GM21390 (cell line): ENCODE results near the gene NDUFAF4.
A peak's percentile ranks its signal among the peaks of the same experiment; 100 is the strongest.

Source experiments
- ATAC-seq: cut with Tn5 transposase; IDR thresholded peaks from one replicate; pipeline ENCODE4 v1.9.1; 2021; ENCODE audit not compliant: unreplicated experiment

Gene NDUFAF4

GRCh38 chr6:96897396-96898240 lies at the start of gene NDUFAF4:
Gene NDUFAF4, minus strand, starts transcription at chr6:96897891. Its CDS starts 90 bp downstream, at chr6:96897801.
- peak; percentile 89 for ATAC-seq

GRCh38 chr6:96947055-96947454 lies 49.4 kb upstream of the NDUFAF4 start:
- ATAC-seq = peak; percentile 95

GRCh38 chr6:96943555-96944215 lies 46.0 kb upstream of the NDUFAF4 start:
- ATAC-seq = no peak

- ATAC-seq = no peak
Observed at GRCh38 chr6:96942676-96943075, 45.0 kb upstream of the NDUFAF4 start.

GRCh38 chr6:96940322-96940721 lies 42.6 kb upstream of the NDUFAF4 start:
- ATAC-seq = no peak

- ATAC-seq = no peak
Observed at GRCh38 chr6:96939007-96939805, 41.5 kb upstream of the NDUFAF4 start.

- no peak for ATAC-seq
Observed at GRCh38 chr6:96934087-96934486, 36.4 kb upstream of the NDUFAF4 start.

GRCh38 chr6:96931198-96931597 lies 33.5 kb upstream of the NDUFAF4 start:
- ATAC-seq = no peak

- no peak for ATAC-seq
Observed at GRCh38 chr6:96929741-96930140, 32.0 kb upstream of the NDUFAF4 start.

GRCh38 chr6:96927660-96928059 lies 30.0 kb upstream of the NDUFAF4 start:
- no peak for ATAC-seq

- no peak for ATAC-seq
Observed at GRCh38 chr6:96926425-96926824, 28.7 kb upstream of the NDUFAF4 start.

- ATAC-seq = no peak
Observed at GRCh38 chr6:96925290-96925687, 27.6 kb upstream of the NDUFAF4 start.

GRCh38 chr6:96923871-96924493 lies 26.3 kb upstream of the NDUFAF4 start:
- peak; percentile 81 for ATAC-seq

- ATAC-seq = no peak
Observed at GRCh38 chr6:96923400-96923799, 25.7 kb upstream of the NDUFAF4 start.

- ATAC-seq = no peak
Observed at GRCh38 chr6:96917098-96917497, 19.4 kb upstream of the NDUFAF4 start.

GRCh38 chr6:96913621-96914020 lies 15.9 kb upstream of the NDUFAF4 start:
- no peak for ATAC-seq

- ATAC-seq = no peak
Observed at GRCh38 chr6:96911751-96912150, 14.1 kb upstream of the NDUFAF4 start.

GRCh38 chr6:96911171-96911570 lies 13.5 kb upstream of the NDUFAF4 start:
- no peak for ATAC-seq

- no peak for ATAC-seq
Observed at GRCh38 chr6:96909811-96910210, 12.1 kb upstream of the NDUFAF4 start.

- peak; percentile 91 for ATAC-seq
Observed at GRCh38 chr6:96907498-96907897, 9.8 kb upstream of the NDUFAF4 start.

GRCh38 chr6:96900873-96901272 lies 3.2 kb upstream of the NDUFAF4 start:
- ATAC-seq = no peak
